Hippocampal formation (tissue), 2 donors: ENCODE measurements around the gene FAM89B.
"Not testable (repeated sequence)": the region's sequence is repeated elsewhere in the genome, so short reads cannot be mapped to it uniquely, and the experiment has no call there.

Experiments used
- DNase-seq, 2 donors: peaks; one replicate each; lab custom pipeline; 2025; lab: John Stamatoyannopoulos, UW

FAM89B gene

GRCh38 chr11:65556470-65557279 lies 15.7 kb upstream of the FAM89B start:
- no peak for DNase-seq

- no peak for DNase-seq
These were observed 14.9 kb upstream of the FAM89B start for GRCh38 chr11:65557280-65558001.

GRCh38 chr11:65558002-65558929 lies 14.1 kb upstream of the FAM89B start, which contains the start of gene LTBP3:
LTBP3 (minus strand) TSS chr11:65558359; CDS start chr11:65557959, 400 bp downstream.
- peak; percentile 80 to 89 for DNase-seq

- DNase-seq, result peak; percentile 36 to 71
These were observed 13.3 kb upstream of the FAM89B start for GRCh38 chr11:65558930-65559509.

GRCh38 chr11:65559535-65559934 lies 12.8 kb upstream of the FAM89B start:
- no peak for DNase-seq

GRCh38 chr11:65559951-65560537 lies 12.3 kb upstream of the FAM89B start:
- peak in 1 of 2 donors; percentile 8 for DNase-seq

- peak; percentile 29 to 48 for DNase-seq
These were observed 11.6 kb upstream of the FAM89B start for GRCh38 chr11:65560555-65561418.

GRCh38 chr11:65562020-65562419 lies 10.3 kb upstream of the FAM89B start:
- DNase-seq, result no peak

GRCh38 chr11:65562788-65563187 lies 9.6 kb upstream of the FAM89B start:
- no peak for DNase-seq

- DNase-seq, result no peak
These were observed 8.7 kb upstream of the FAM89B start for GRCh38 chr11:65563601-65564000.

GRCh38 chr11:65564879-65565559 lies 7.3 kb upstream of the FAM89B start:
- DNase-seq, result not testable (repeated sequence)

GRCh38 chr11:65565624-65566453 lies 6.5 kb upstream of the FAM89B start:
- no peak for DNase-seq

GRCh38 chr11:65569164-65569972 lies 3.0 kb upstream of the FAM89B start:
- no peak for DNase-seq

- DNase-seq, result peak; percentile 97 to 99
These were observed 2.1 kb upstream of the FAM89B start, which contains the start of gene ZNRD2 for GRCh38 chr11:65569973-65570918. ZNRD2 (plus strand) TSS chr11:65570477; CDS start chr11:65570492, 15 bp downstream.

- DNase-seq, result no peak
These were observed 918 bp upstream of the FAM89B start for GRCh38 chr11:65571420-65571819.

GRCh38 chr11:65571940-65572339 lies 398 bp upstream of the FAM89B start:
- DNase-seq, result no peak
